MCF 10A (cell line): ENCODE data around the gene BTG4. TPM values are rescaled to one million over a fixed set of nuclear protein-coding genes. Genes with fewer than 3 reads are reported as not detected.

Experiments
- BruUV-seq: library from RNA; stranded (reverse); fragments of 400-500 nt; replicated peaks from 2 replicates; lab custom pipeline; 2021; lab: Mats Ljungman, UMichigan
- CTCF ChIA-PET: fragments of 300-600 bp; sonication (Branson Sonifier 250); formaldehyde crosslinking; extraction: SDS; loops from one replicate; lab custom pipeline; 2021; ENCODE audit warnings: antibody characterized with exemption, inconsistent platforms; lab: Yijun Ruan, JAX
- POLR2A ChIA-PET: fragments of 300-600, 350-650 bp; sonication (Branson Sonifier 250); formaldehyde crosslinking; extraction: SDS; loops from one replicate; lab custom pipeline; 2020; ENCODE audit warnings: antibody characterized with exemption, inconsistent platforms; lab: Yijun Ruan, JAX
- DNase-seq: peaks from one replicate; pipeline ENCODE4 v3.0.0-alpha.2; 2018; ENCODE audit not compliant: unreplicated experiment
- H3K27ac Mint-ChIP-seq: one replicate; pipeline ENCODE4 v1.8.0; 2022; ENCODE audit warnings: mild to moderate bottlenecking, low read depth, mixed read lengths; ENCODE audit not compliant: unreplicated experiment
- H3K27me3 Mint-ChIP-seq: one replicate; pipeline ENCODE4 v1.8.0; 2022; ENCODE audit warnings: mixed read lengths; ENCODE audit not compliant: insufficient read depth, unreplicated experiment
- H3K36me3 Mint-ChIP-seq: one replicate; pipeline ENCODE4 v1.8.0; 2022; ENCODE audit warnings: mild to moderate bottlenecking, moderate library complexity, mixed read lengths; ENCODE audit not compliant: insufficient read depth, unreplicated experiment
- H3K4me1 Mint-ChIP-seq: one replicate; pipeline ENCODE4 v1.8.0; 2022; ENCODE audit warnings: mixed read lengths; ENCODE audit not compliant: insufficient read depth, unreplicated experiment
- H3K4me3 Mint-ChIP-seq: one replicate; pipeline ENCODE4 v1.8.0; 2022; ENCODE audit warnings: mild to moderate bottlenecking, moderate library complexity, mixed read lengths; ENCODE audit not compliant: unreplicated experiment
- H3K9me3 Mint-ChIP-seq: one replicate; pipeline ENCODE4 v1.8.0; 2022; ENCODE audit warnings: mixed read lengths; ENCODE audit not compliant: unreplicated experiment
- intact Hi-C: fragments of 100-400 bp; cut with micrococcal nuclease; formaldehyde crosslinking; loops from 2 replicates; pipeline ENCODE4 v1.14.1; 2022
- total RNA-seq: library from RNA; stranded (reverse); gene quantifications from 2 replicates; pipeline ENCODE4 v1.2.3, GENCODE V29; 2022
- TF ChIP-seq, protein P1 (sequence below): fragments of 200-600 bp; IDR thresholded peaks from one replicate; pipeline ENCODE4 v1.8.0; 2022; ENCODE audit warnings: antibody characterized with exemption, mild to moderate bottlenecking; ENCODE audit not compliant: unreplicated experiment

The BTG4 gene
- total RNA-seq, 1 experiment from 2014 or later: not detected

DNA sequence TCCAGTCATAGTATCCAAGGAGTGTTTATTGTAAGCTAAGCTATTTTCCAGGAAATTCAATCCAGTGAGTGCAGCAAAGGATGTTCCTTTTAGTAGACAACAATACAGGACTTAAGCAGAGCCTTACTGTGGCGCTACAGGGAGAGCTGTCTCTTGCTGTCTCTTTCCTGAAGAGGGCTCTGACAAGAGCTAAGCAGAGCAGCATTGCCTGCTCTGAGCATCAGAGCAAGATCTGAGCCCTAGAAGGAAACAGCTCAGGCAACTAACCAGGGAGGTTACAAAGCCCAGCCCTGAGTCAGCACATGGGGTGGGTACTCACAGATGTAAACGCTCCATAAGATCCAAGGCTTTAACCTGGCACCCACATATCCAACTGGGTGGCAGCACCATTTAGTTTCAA, 36.3 kb upstream of the BTG4 start:
- intact Hi-C loops: no loop called here
- no TSS peak for BruUV-seq
- POLR2A ChIA-PET: no interaction called here
- no peak for DNase-seq
- Mint-ChIP-seq H3K4me3 (no peak overlapping the region), H3K27ac (no peak overlapping the region), H3K36me3 (no peaks in the 10 kb centered on the region), H3K27me3 (no peaks in the 10 kb centered on the region), H3K4me1 (no peaks in the 10 kb centered on the region), H3K9me3 (no peaks in the 10 kb centered on the region)
- CTCF ChIA-PET: interaction anchor here (0.6 to 0.8 kb wide), 2 partner anchors 228 to 1519 kb away, joined by 3 to 4 read pairs; no protein-coding TSS in a partner anchor
- TF ChIP-seq, protein P1, sequence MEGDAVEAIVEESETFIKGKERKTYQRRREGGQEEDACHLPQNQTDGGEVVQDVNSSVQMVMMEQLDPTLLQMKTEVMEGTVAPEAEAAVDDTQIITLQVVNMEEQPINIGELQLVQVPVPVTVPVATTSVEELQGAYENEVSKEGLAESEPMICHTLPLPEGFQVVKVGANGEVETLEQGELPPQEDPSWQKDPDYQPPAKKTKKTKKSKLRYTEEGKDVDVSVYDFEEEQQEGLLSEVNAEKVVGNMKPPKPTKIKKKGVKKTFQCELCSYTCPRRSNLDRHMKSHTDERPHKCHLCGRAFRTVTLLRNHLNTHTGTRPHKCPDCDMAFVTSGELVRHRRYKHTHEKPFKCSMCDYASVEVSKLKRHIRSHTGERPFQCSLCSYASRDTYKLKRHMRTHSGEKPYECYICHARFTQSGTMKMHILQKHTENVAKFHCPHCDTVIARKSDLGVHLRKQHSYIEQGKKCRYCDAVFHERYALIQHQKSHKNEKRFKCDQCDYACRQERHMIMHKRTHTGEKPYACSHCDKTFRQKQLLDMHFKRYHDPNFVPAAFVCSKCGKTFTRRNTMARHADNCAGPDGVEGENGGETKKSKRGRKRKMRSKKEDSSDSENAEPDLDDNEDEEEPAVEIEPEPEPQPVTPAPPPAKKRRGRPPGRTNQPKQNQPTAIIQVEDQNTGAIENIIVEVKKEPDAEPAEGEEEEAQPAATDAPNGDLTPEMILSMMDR: no peak

DNA sequence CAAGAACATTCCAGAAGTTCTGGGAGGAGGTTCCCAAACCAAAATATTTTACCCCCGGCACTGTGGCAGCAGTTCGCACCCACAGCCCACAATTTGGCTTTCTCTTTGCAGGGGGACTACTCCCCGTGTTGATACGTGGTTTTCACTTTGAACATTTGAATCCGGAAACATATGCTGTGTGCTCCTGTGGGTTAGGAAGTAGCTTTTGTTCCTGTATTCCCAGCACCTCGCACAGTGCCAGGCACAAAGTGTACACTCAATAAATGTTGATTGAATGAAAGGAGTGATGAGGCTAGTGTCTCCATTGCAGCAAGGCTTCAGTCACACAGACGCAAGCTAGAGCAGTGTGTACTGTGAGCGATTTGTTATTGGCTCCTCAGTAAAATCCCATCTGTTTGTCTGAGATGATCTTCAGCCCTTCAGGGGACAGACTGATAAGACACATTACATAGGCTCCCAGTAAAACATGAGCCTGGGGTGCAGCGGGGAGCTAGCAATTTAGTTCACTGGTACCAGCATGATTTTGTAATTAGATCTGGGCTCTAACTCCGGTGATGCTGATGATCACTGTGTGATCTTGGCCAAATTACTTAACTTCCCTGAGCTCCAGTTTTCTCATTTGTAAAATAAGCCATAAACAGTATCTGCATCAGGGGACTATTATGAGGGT, 30.6 kb upstream of the BTG4 start:
- no peak overlapping the region for H3K4me3 Mint-ChIP-seq
- TF ChIP-seq, protein P1: no peak
- ChIA-PET CTCF (interaction anchor here (1.1 to 1.3 kb wide), 2 partner anchors 44 to 88 kb away, joined by 3 read pairs; no protein-coding TSS in a partner anchor), POLR2A (interaction anchor here (0.5 to 1.1 kb wide), 3 partner anchors 10 to 33 kb away, joined by 3 read pairs; no protein-coding TSS in a partner anchor)
- no peaks in the 10 kb centered on the region for H3K27me3 Mint-ChIP-seq
- peaks cover 6% of the 10 kb centered on the region for H3K4me1 Mint-ChIP-seq
- peaks cover 6% of the 10 kb centered on the region for H3K9me3 Mint-ChIP-seq
- DNase-seq: no peak
- H3K27ac Mint-ChIP-seq: no peak overlapping the region
- BruUV-seq: no TSS peak
- intact Hi-C loops: no loop called here
- no peaks in the 10 kb centered on the region for H3K36me3 Mint-ChIP-seq

DNA sequence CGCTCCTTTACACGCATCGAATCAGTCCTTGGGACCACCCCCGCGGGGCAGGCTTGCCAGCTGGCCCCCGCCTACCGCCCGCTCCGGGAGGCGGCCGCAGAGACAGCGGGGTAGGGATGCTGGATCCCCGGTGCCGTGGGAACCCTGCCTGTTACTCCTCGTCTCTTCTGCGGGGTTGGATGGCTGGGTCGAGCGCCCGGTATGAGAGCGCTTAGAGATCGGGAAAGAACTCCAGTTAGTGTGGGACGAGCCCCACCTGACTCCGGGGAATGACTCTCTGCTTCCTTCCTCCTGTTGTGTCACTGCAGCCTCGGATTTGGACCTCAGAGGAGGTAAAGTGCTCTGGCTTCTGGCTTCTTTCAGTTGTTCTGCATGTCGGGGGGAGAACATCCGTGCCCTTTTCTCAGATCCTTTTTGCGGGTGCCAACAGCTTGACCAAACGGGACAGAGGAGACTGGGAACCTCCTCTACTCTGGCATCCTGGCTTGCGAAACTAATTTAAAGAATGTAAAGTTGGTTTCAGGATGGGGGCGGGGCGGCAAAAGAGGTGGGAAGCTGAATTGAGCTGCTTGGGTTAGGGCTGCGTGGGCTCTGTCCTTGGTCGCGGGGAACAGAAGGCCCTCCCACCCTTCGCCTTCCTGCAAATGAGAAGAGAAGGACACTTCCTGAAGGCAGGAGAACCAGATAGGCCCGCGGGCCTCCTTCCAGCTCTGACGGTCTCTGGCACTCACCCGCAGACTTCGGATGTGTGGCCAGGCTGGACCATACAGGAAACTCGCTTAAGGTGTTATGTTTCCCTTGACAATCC, 29.3 kb upstream of the BTG4 start:
- Mint-ChIP-seq H3K36me3 (no peaks in the 10 kb centered on the region), H3K4me3 (no peak overlapping the region), H3K27me3 (no peaks in the 10 kb centered on the region), H3K9me3 (peaks cover 6% of the 10 kb centered on the region), H3K4me1 (peaks cover 6% of the 10 kb centered on the region), H3K27ac (no peak overlapping the region)
- no TSS peak for BruUV-seq
- TF ChIP-seq, protein P1: no peak
- intact Hi-C loops: no loop called here
- CTCF ChIA-PET: interaction anchor here (0.6 to 1.1 kb wide), 3 partner anchors 13 to 225 kb away, joined by 3 read pairs; no protein-coding TSS in a partner anchor
- no peak for DNase-seq
- POLR2A ChIA-PET: interaction anchor here (0.6 to 1.4 kb wide), 3 partner anchors 8 to 31 kb away, joined by 3 to 4 read pairs (median 3); no protein-coding TSS in a partner anchor

DNA sequence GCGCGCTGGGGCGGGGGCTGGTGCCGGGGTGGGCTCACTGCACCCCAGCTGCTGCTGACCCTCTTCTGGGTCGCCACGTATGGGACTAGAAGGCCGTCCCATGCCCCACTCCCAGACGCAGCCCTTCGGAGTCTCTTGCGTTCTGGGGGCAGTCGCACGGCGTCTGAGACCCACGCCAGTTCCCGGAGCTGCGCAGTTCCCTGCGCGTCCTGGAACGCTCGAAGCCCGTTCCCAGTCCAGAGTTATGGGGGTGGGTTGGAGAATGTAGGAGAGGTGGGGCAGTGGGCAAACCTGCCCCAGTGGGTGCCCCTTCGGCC, 28.7 kb upstream of the BTG4 start:
- Mint-ChIP-seq H3K4me1 (peaks cover 6% of the 10 kb centered on the region), H3K36me3 (no peaks in the 10 kb centered on the region), H3K4me3 (no peak overlapping the region), H3K9me3 (peaks cover 6% of the 10 kb centered on the region), H3K27me3 (no peaks in the 10 kb centered on the region), H3K27ac (no peak overlapping the region)
- CTCF ChIA-PET: no interaction called here
- POLR2A ChIA-PET: interaction anchor here (1.4 kb wide), 1 partner anchor 16 kb away, joined by 3 read pairs; no protein-coding TSS in a partner anchor
- no TSS peak for BruUV-seq
- TF ChIP-seq, protein P1: no peak
- intact Hi-C loops: no loop called here
- no peak for DNase-seq
